ENCODE data around the gene C10orf53.
"Not testable (repeated sequence)": the region's sequence is repeated elsewhere in the genome, so short reads cannot be mapped to it uniquely, and the experiment has no call there.

C10orf53 gene

DNA sequence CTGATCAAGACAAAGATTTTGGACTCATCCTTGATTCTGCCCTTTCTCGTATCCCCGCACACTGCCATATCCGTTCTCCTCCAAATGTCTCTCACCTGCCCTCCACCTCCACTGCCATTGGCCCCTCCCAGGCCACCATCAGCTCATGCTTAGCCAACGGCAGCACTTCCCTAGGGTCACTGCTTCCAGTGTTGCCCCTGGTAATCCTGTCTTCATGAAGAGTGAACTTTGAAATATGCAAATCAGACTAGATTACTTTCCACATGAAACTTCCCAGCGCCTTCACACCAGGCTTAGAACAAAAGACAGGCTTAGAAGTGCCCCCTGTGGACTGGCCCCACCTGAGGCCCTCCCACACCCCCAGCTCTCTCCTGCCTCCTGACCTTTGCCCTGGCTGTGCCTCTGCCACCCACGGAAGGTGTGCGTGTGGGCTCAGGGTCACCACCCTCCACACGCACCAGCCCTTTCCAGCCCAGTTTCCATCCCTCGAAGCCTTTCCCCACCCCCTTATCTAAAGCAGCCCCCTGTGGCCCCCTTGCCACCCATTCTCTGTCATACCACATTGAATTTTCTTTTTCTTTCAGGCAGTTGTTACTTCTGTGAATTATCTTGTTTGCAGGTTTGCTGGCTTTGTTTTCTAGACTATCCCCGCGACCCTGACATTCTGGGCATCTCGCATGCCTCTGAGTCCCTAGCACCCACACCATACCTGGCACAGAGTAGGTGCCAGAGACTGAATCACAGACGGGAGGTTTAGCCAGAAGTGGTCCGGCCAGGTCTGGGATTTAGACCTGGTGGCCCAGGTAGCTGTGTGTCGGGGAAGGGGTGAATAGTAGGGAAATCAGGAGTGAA is 26.8 kb upstream of the C10orf53 start:
- DNase-seq: no peak

DNA sequence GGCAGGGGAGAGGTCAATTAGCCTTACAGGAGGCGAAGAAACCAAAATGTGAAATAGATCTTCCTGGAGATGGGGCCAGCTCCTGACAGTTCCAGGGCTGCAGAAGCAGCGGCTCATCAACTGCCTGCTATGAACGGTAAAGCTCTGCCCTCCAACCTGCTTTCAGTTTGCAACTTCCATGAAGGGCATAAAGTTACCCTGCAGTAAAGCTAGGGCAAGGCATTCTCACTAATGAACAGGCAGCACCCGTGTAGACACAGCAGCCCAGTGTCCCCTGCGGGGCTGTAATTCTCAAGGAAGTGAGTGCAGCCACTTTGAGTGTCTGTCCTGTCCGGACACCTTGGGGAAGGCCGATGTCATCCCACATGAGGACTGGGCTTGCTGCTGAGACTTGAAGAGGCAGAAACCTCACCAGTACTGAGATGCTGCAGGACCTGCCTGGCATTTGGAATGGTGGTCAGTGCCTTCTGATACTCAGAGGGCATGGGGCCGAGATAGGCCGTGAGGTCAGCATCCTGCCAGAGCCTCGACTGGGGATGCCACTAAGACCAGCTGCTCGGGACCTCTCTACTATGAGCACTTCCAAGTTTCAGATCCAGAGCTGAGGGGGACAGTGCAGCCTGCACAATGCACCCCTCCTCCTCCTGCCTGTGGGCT is 26.1 kb upstream of the C10orf53 start:
- DNase-seq: no peak

GRCh38 chr10:49654036-49654693 is 25.3 kb upstream of the C10orf53 start:
- DNase-seq: no peak

GRCh38 chr10:49655099-49655498 is 24.4 kb upstream of the C10orf53 start:
- DNase-seq: no peak

DNA sequence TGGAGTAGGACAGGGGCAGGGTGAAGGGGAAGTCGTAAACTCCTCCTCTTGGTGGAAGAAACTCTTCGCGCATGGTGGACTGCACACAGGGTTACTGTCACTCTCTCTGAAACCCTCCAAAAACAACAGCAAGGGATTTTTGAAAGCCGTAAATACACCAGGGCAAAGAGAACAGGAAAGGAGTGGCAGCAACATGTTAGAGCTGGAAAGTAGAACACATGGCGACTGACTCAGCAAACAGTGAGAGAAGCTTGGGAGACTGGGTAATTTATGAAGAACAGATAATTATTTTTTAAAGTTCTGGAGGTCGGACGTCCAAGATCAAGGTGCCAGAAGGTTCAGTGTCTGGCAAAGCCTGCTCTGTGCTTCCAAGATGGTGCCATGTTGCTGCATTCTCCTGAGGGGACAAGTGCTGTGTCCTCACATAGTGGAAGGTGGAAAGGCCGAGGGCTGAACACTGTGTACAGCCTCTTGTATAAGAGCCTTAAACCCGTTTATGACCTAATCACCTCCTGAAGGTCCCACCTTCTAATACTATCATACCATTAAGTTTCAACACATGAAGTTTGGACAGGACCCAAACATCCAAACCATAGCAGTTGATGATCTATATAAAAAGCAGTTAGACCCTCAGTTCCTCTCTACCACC is 22.5 kb upstream of the C10orf53 start:
- no peak for DNase-seq

DNA sequence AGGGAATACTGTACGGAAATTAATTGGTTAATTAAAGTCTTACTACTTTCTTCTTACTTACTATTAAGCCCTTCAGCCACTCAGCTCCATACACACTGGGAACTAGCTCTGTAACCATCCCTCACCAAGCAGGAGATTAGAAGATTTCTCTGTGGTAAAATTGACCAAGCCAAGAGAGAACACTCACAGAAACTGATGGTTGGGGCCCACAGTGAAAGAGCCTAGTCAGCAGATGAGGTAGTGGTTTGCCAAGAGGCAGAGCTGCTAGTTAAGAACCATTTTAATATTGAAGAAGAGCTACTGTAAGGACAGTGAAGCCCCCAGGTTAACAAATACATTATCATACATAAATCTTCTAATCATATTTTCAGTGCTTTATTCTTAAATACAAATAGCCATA is 21.8 kb upstream of the C10orf53 start:
- no peak for DNase-seq

DNA sequence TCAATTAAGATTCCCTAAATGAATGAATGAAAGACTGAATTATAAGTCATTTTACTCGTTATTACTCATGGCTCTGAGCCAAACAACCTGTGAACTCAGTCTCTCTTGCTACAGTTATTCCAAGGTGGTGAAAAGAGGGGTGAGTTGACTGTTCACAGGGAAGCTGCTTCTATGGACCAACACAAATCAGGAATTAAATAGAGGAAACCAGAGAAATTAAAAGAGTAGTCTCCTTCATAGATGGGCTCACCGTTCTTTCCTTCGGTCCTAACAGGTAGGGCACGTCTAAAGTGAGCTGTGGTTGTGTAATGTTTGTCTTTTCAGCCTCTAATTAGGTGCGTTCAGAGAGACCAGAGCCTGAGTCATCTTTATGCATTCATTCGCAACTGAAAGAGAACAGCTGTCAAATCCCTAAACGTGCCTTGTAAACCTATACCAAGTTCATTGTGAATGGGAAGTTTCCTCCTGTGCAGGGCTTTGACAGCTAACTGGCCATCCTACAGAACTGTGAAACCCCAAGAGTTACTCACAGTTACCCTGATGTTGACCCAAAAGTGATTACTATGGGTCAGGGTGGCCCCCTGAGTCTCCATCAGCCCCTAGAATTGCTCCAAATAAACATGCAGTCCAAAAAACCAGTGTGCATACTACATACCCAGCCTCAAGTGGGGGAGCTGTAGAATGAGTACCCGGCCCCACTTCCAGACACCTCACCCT is 18.2 kb upstream of the C10orf53 start:
- DNase-seq: no peak

DNA sequence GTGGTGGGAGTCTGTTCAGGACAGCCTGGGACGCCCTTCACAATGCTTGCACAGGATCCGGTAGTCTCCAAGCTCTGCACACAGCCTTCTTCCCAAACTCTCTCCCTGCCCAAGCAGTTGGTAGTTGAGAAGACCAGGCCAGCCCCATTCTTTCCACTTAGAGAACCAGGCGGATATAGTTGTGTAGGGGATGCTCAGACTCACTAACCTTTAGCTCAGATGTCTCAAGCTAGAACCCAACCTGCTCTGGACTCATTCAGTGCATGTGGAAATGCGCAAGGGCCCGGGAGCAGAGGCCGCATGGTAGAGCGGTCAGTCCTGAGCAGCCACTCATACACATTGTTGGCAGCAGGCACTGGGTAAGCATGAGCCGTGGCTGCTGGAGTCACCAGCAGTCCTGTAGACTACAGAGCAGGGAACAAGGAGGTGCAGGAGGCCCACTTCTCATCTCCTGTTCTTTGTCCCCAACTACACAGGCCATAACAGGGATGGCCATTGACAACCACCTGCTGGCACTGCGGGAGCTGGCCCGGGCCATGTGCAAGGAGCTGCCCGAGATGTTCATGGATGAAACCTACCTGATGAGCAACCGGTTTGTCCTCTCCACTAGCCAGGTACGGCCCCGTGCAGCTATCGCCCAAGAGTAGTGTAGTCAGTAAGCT is 17.2 kb upstream of the C10orf53 start:
- DNase-seq: no peak

DNA sequence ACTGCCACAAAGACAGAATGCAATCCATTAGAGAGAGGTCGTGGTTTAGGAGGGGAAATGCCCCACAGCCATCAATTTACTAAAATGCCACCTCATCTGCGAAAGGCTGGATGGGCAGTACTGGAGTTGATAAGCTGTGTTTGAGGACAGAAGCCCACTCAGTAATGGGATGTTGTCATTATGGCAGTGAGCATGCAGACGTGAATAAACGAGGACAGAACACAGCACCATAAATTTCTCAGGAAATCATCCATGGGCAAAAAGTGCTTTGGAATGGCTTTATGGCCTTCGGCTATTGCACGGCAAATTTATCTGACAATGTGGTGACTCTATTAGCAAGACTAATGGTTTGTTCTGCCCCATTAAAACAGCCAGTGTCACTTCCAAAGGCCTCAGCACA is 15.9 kb upstream of the C10orf53 start:
- no peak for DNase-seq

DNA sequence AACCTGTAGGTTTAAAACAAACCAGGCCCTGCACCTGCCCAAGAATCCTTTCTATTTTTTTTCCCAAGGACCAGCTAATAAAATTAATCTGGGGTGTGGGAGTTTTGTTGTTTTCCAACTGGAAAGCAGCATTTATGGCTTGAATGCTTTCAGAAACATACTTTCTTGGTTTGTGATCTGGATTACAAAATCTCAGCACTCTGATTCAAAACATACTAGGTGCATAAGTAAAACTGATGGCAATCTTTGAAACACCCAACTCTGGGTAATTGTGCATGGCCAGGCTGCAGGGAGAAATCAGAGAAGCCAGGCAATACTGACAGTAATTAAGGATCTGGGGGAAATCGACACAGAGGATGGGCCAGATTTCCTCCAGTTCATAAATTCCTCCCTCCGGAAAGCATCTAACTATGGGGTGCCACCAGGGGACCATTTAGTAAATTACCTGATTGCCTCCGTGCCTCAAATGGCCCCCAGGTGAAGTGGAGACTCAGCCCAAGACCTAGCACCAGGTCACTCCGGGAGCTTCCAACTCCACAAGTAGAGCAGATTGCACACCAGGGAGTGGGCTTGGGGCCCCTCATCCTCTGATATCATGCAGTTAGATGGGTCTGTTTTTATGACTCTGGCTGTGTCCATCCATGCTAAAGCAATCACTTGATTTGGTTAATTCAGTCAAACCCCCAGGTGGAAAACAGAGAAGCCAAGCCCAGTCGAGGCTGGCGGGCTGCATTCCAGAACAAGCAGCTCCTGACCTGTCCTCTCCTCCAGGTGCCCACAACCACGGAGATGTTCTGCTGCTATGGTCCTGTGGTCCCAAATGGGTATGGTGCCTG is 15.2 kb upstream of the C10orf53 start:
- no peak for DNase-seq

DNA sequence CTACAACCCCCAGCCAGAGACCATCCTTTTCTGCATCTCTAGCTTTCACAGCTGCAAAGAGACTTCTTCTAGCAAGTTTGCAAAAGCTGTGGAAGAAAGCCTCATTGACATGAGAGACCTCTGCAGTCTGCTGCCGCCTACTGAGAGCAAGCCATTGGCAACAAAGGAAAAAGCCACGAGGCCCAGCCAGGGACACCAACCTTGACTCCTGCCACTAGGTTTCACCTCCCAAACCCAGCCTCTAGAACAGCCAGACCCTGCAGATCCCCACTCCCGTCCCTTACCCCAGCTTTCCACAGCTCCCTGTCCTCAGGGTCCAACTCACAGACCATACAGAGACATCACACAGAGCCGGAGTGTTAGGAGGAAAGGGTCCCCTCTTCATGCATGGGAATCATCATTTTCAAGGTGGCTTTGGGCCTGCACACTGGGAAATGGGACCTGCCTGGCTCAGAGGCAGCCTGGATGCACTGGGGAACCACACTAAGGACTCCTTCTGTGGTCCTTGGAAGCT is 14.6 kb upstream of the C10orf53 start:
- no peak for DNase-seq

GRCh38 chr10:49666054-49666615 is 13.3 kb upstream of the C10orf53 start:
- DNase-seq: no peak

- DNase-seq: no peak
These were observed 12.8 kb upstream of the C10orf53 start for GRCh38 chr10:49666685-49667084.

- no peak for DNase-seq
These were observed 11.5 kb upstream of the C10orf53 start for GRCh38 chr10:49667991-49668390.

DNA sequence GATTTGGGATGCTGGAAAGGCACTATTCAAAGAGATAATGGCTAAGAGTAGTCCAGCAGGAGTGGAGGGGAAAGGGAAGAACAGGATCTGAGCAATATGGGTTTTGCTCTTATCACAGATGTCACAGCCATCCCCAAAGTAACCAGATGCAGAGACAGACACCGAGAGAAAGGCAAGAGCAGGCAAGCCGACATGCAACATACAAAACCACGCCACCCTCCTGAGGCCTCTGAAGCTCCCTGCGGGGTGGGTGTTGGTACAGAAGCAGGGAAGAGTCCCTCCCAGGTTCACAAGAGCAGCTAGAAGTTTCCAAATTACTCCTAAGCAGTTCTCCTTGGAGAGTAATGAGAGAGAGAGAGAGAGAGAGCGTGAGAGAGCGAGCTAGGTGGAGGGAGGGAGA is 10.8 kb upstream of the C10orf53 start:
- no peak for DNase-seq

DNA sequence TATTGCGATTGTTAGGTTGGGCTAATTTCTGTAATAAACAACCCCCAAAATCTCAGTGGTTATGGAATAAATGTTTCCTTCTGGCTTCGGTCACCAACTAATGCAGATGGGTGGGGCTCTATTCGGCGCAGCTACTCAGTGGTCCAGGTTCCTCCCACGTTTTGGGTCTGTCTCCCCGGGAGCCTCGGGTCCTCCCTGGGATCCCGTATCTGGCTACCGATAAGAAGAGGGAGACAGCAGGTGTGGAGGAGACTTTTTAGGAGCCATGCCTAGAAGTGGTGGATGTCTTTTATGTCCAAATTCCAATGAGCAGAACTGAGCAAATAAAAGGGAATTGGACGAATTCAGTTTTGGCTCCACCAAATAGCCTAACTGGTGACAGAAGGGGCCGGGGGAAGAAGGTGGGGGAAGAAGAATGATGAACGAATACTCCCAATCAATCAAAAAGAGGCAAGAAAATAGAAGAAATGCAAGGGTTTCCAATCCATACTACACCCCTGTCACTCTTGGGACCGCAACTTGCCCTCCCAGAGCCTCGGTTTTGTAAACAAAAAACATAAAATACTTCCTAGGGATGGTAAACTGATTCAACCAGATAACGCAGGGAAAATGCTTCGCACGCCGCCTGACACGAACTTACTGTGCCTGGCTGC is 498 bp upstream of the C10orf53 start:
- DNase-seq: no peak

GRCh38 chr10:49682449-49682848 is 3.0 kb downstream of the C10orf53 start:
- DNase-seq: not testable (repeated sequence)

GRCh38 chr10:49682879-49683278 is 3.4 kb downstream of the C10orf53 start:
- no peak for DNase-seq

- no peak for DNase-seq
These were observed 7.2 kb downstream of the C10orf53 start for GRCh38 chr10:49686651-49687050.
